Mesendoderm (in vitro differentiated cells): ENCODE results near the gene IRGC.

Experiments used
- DNase-seq: peaks from one replicate; pipeline ENCODE4 v3.0.0; 2013
- H2AK5ac ChIP-seq: 2 replicates; pipeline ENCODE4 v1.6.1; 2013; ENCODE audit warnings: low read length, inconsistent platforms
- H2BK120ac ChIP-seq: 2 replicates; pipeline ENCODE4 v1.6.1; 2013; ENCODE audit warnings: low read depth, mild to moderate bottlenecking, low read length, moderate library complexity, mixed read lengths
- H2BK15ac ChIP-seq: replicated peaks from 2 replicates; pipeline ENCODE4 v1.6.1; 2013; ENCODE audit warnings: low read depth, mild to moderate bottlenecking, moderate library complexity
- H2BK5ac ChIP-seq: 2 replicates; pipeline ENCODE4 v1.6.1; 2013; ENCODE audit warnings: low read length, inconsistent platforms
- H3K18ac ChIP-seq: 2 replicates; pipeline ENCODE4 v1.6.1; 2013; ENCODE audit warnings: mild to moderate bottlenecking, low read length, mixed read lengths
- H3K23ac ChIP-seq: one replicate; pipeline ENCODE4 v1.6.1; 2013; ENCODE audit warnings: low read length
- H3K27ac ChIP-seq: 2 replicates; pipeline ENCODE4 v1.5.1; 2013; ENCODE audit warnings: low read depth, mild to moderate bottlenecking, inconsistent platforms, low read length, moderate library complexity
- H3K27me3 ChIP-seq: 2 replicates; pipeline ENCODE4 v1.6.1; 2013; ENCODE audit warnings: low read length, control low read depth, mild to moderate bottlenecking, inconsistent platforms; ENCODE audit not compliant: insufficient read depth, poor library complexity
- H3K36me3 ChIP-seq: 2 replicates; pipeline ENCODE4 v1.6.1; 2013; ENCODE audit warnings: low read length, inconsistent platforms; ENCODE audit not compliant: control insufficient read depth, insufficient read depth
- H3K4ac ChIP-seq: one replicate; pipeline ENCODE4 v1.6.1; 2013; ENCODE audit warnings: low read depth, mild to moderate bottlenecking, low read length, moderate library complexity
- H3K4me1 ChIP-seq: 2 replicates; pipeline ENCODE4 v1.6.1; 2013; ENCODE audit warnings: low read depth, low read length, inconsistent platforms; ENCODE audit not compliant: control insufficient read depth
- H3K4me2 ChIP-seq: 2 replicates; pipeline ENCODE4 v1.6.1; 2013; ENCODE audit warnings: low read length
- H3K4me3 ChIP-seq: 2 replicates; pipeline ENCODE4 v1.5.1; 2013; ENCODE audit warnings: mild to moderate bottlenecking, low read length
- H3K56ac ChIP-seq: one replicate; pipeline ENCODE4 v1.6.1; 2013; ENCODE audit warnings: low read length
- H3K79me1 ChIP-seq: 2 replicates; pipeline ENCODE4 v1.6.1; 2013; ENCODE audit warnings: low read length, inconsistent platforms
- H3K79me2 ChIP-seq: 2 replicates; pipeline ENCODE4 v1.6.1; 2013; ENCODE audit warnings: mild to moderate bottlenecking, low read length; ENCODE audit not compliant: control insufficient read depth, insufficient read depth
- H3K9ac ChIP-seq: 2 replicates; pipeline ENCODE4 v1.6.1; 2013; ENCODE audit warnings: low read length, inconsistent platforms
- H4K5ac ChIP-seq: one replicate; pipeline ENCODE4 v1.6.1; 2013; ENCODE audit warnings: low read length
- H4K8ac ChIP-seq: one replicate; pipeline ENCODE4 v1.6.1; 2013; ENCODE audit warnings: low read depth, mild to moderate bottlenecking, control low read depth, low read length, moderate library complexity
- WGBS: extraction: QIAGEN DNeasy Blood & Tissue Kit; methylation state at CpG from one replicate; pipeline ENCODE4 v1.1.7; 2013; ENCODE audit warnings: low lambda C conversion rate, missing lambda C conversion rate; ENCODE audit not compliant: insufficient coverage; ENCODE audit errors: extremely low coverage; 5-methylcytosine and 5-hydroxymethylcytosine counted together

IRGC gene

GRCh38 chr19:43735957-43736356, 20.1 kb downstream of the IRGC start:
- no peaks in the 10 kb centered on the region for H3K4me1 ChIP-seq
- no peak overlapping the region for H2AK5ac ChIP-seq
- H3K18ac ChIP-seq = no peak overlapping the region
- no peak overlapping the region for H2BK15ac ChIP-seq
- H2BK5ac ChIP-seq = no peak overlapping the region
- no peak overlapping the region for H4K5ac ChIP-seq
- DNase-seq = peak; percentile 69
- H3K79me1 ChIP-seq = no peaks in the 10 kb centered on the region
- H3K36me3 ChIP-seq = peaks cover 9% of the 10 kb centered on the region
- no peak overlapping the region for H4K8ac ChIP-seq
- no peaks in the 10 kb centered on the region for H3K27me3 ChIP-seq
- H3K79me2 ChIP-seq = no peaks in the 10 kb centered on the region
- no peak overlapping the region for H2BK120ac ChIP-seq
- no peak overlapping the region for H3K27ac ChIP-seq
- no peak overlapping the region for H3K23ac ChIP-seq
- H3K56ac ChIP-seq = no peak overlapping the region
- H3K4ac ChIP-seq = no peak overlapping the region
- H3K4me2 ChIP-seq = no peak overlapping the region
- H3K4me3 ChIP-seq = no peak overlapping the region
- H3K9ac ChIP-seq = no peak overlapping the region

- no peaks in the 10 kb centered on the region for H3K27me3 ChIP-seq
- H3K18ac ChIP-seq = no peak overlapping the region
- no peak overlapping the region for H3K23ac ChIP-seq
- H3K36me3 ChIP-seq = peaks cover 6% of the 10 kb centered on the region
- DNase-seq = peak; percentile 46
- H2BK15ac ChIP-seq = no peak overlapping the region
- H3K4me3 ChIP-seq = no peak overlapping the region
- no peak overlapping the region for H4K8ac ChIP-seq
- WGBS = no CpG with 5 or more reads among the region's 5 CpGs
- H3K56ac ChIP-seq = no peak overlapping the region
- H3K79me1 ChIP-seq = no peaks in the 10 kb centered on the region
- no peak overlapping the region for H3K4ac ChIP-seq
- no peaks in the 10 kb centered on the region for H3K79me2 ChIP-seq
- no peak overlapping the region for H3K4me2 ChIP-seq
- no peak overlapping the region for H3K27ac ChIP-seq
- no peak overlapping the region for H2BK5ac ChIP-seq
- H2BK120ac ChIP-seq = no peak overlapping the region
- no peak overlapping the region for H3K9ac ChIP-seq
- no peak overlapping the region for H2AK5ac ChIP-seq
- no peaks in the 10 kb centered on the region for H3K4me1 ChIP-seq
- H4K5ac ChIP-seq = no peak overlapping the region
These were observed 22.9 kb downstream of the IRGC start for GRCh38 chr19:43738780-43739211.

GRCh38 chr19:43739439-43740235, 23.8 kb downstream of the IRGC start:
- H3K79me1 ChIP-seq = no peaks in the 10 kb centered on the region
- no peak for DNase-seq
- peaks cover 6% of the 10 kb centered on the region for H3K36me3 ChIP-seq

GRCh38 chr19:43741075-43741825, 25.4 kb downstream of the IRGC start:
- no peaks in the 10 kb centered on the region for H3K79me1 ChIP-seq
- no peaks in the 10 kb centered on the region for H3K27me3 ChIP-seq
- no peak overlapping the region for H3K56ac ChIP-seq
- no peaks in the 10 kb centered on the region for H3K4me1 ChIP-seq
- H2AK5ac ChIP-seq = no peak overlapping the region
- no peak overlapping the region for H3K4me3 ChIP-seq
- H4K8ac ChIP-seq = no peak overlapping the region
- no peak overlapping the region for H4K5ac ChIP-seq
- no peak overlapping the region for H2BK120ac ChIP-seq
- H2BK15ac ChIP-seq = no peak overlapping the region
- no peaks in the 10 kb centered on the region for H3K79me2 ChIP-seq
- no peak overlapping the region for H3K27ac ChIP-seq
- no peak overlapping the region for H3K9ac ChIP-seq
- H3K4me2 ChIP-seq = no peak overlapping the region
- no peak overlapping the region for H3K4ac ChIP-seq
- no peak overlapping the region for H2BK5ac ChIP-seq
- no peak for DNase-seq
- no peak overlapping the region for H3K23ac ChIP-seq
- H3K18ac ChIP-seq = no peak overlapping the region
- peaks cover 6% of the 10 kb centered on the region for H3K36me3 ChIP-seq
- WGBS = no CpG with 5 or more reads among the region's 10 CpGs

More at GRCh38 chr19:43739439-43740235, 23.8 kb downstream of the IRGC start:
- Histone ChIP-seq H2BK120ac (no peak overlapping the region), H3K27me3 (no peaks in the 10 kb centered on the region), H3K4me1 (no peaks in the 10 kb centered on the region), H3K9ac (no peak overlapping the region), H3K4me2 (no peak overlapping the region), H3K23ac (no peak overlapping the region), H4K5ac (no peak overlapping the region), H3K18ac (no peak overlapping the region), H2BK15ac (no peak overlapping the region), H2AK5ac (no peak overlapping the region), H3K79me2 (no peaks in the 10 kb centered on the region), H3K27ac (no peak overlapping the region), H3K56ac (no peak overlapping the region), H3K4ac (no peak overlapping the region), H3K4me3 (no peak overlapping the region), H4K8ac (no peak overlapping the region), H2BK5ac (no peak overlapping the region)
- WGBS = no CpG with 5 or more reads among the region's 16 CpGs

GRCh38 chr19:43743059-43743458, 27.2 kb downstream of the IRGC start:
- no peak overlapping the region for H2BK15ac ChIP-seq

More at GRCh38 chr19:43743059-43743458, 27.2 kb downstream of the IRGC start:
- Histone ChIP-seq H2AK5ac (no peak overlapping the region), H3K27ac (no peak overlapping the region), H4K8ac (no peak overlapping the region), H3K27me3 (no peaks in the 10 kb centered on the region), H3K56ac (no peak overlapping the region), H3K4ac (no peak overlapping the region), H2BK5ac (no peak overlapping the region), H2BK120ac (no peak overlapping the region), H3K18ac (no peak overlapping the region), H3K36me3 (peaks cover 7% of the 10 kb centered on the region), H3K79me2 (no peaks in the 10 kb centered on the region), H3K4me1 (no peaks in the 10 kb centered on the region), H4K5ac (no peak overlapping the region), H3K4me2 (no peak overlapping the region), H3K79me1 (no peaks in the 10 kb centered on the region), H3K4me3 (no peak overlapping the region), H3K9ac (no peak overlapping the region), H3K23ac (no peak overlapping the region)
- WGBS = no CpG with 5 or more reads among the region's 3 CpGs
- DNase-seq = no peak
